KMS-11 (cell line): ENCODE results near the gene PLD3.

Experiments used
- H2AFZ ChIP-seq: fragments of 200-600 bp; sonication (generic); 2 replicates; pipeline ENCODE4 v1.6.1; 2016; ENCODE audit warnings: antibody characterized with exemption, mixed run types, low read depth
- H3K27ac ChIP-seq: fragments of 200-600 bp; sonication (generic); 2 replicates; pipeline ENCODE4 v1.6.1; 2016; ENCODE audit warnings: mild to moderate bottlenecking, mixed run types
- H3K27me3 ChIP-seq: fragments of 200-600 bp; sonication (generic); 2 replicates; pipeline ENCODE4 v1.6.1; 2017; ENCODE audit warnings: mild to moderate bottlenecking, low read depth, mixed run types, moderate library complexity; ENCODE audit not compliant: insufficient read depth
- H3K36me3 ChIP-seq: fragments of 200-600 bp; sonication (generic); 2 replicates; pipeline ENCODE4 v1.6.1; 2017; ENCODE audit warnings: mild to moderate bottlenecking, mixed run types; ENCODE audit not compliant: insufficient read depth
- H3K4me1 ChIP-seq: fragments of 200-600 bp; sonication (generic); 2 replicates; pipeline ENCODE4 v1.6.1; 2016; ENCODE audit warnings: mild to moderate bottlenecking, low read depth, mixed run types; ENCODE audit not compliant: poor library complexity, severe bottlenecking
- H3K4me2 ChIP-seq: fragments of 200-600 bp; sonication (generic); 2 replicates; pipeline ENCODE4 v1.7.0; 2016; ENCODE audit warnings: mild to moderate bottlenecking, mixed run types
- H3K4me3 ChIP-seq: fragments of 200-600 bp; sonication (generic); IDR thresholded peaks from 2 replicates; pipeline ENCODE4 v1.6.1; 2017; ENCODE audit warnings: low read depth, low read length, mixed read lengths; ENCODE audit not compliant: insufficient read depth
- H3K79me2 ChIP-seq: fragments of 200-600 bp; sonication (generic); 2 replicates; pipeline ENCODE4 v1.6.1; 2016; ENCODE audit warnings: low read depth, mixed run types; ENCODE audit not compliant: insufficient read depth
- H3K9ac ChIP-seq: fragments of 200-600 bp; sonication (generic); 2 replicates; pipeline ENCODE4 v1.6.1; 2016; ENCODE audit warnings: mild to moderate bottlenecking, mixed run types
- H4K20me1 ChIP-seq: fragments of 200-600 bp; sonication (generic); 2 replicates; pipeline ENCODE4 v1.6.1; 2016; ENCODE audit warnings: mild to moderate bottlenecking, mixed run types; ENCODE audit not compliant: insufficient read depth
- TF ChIP-seq, protein P1 (sequence below): fragments of 200-600 bp; sonication (generic); conservative IDR thresholded peaks from 2 replicates; pipeline ENCODE4 v1.6.1; 2017; ENCODE audit warnings: low read depth, mild to moderate bottlenecking, antibody characterized with exemption, low read length, moderate library complexity, mixed read lengths

PLD3 gene

DNA sequence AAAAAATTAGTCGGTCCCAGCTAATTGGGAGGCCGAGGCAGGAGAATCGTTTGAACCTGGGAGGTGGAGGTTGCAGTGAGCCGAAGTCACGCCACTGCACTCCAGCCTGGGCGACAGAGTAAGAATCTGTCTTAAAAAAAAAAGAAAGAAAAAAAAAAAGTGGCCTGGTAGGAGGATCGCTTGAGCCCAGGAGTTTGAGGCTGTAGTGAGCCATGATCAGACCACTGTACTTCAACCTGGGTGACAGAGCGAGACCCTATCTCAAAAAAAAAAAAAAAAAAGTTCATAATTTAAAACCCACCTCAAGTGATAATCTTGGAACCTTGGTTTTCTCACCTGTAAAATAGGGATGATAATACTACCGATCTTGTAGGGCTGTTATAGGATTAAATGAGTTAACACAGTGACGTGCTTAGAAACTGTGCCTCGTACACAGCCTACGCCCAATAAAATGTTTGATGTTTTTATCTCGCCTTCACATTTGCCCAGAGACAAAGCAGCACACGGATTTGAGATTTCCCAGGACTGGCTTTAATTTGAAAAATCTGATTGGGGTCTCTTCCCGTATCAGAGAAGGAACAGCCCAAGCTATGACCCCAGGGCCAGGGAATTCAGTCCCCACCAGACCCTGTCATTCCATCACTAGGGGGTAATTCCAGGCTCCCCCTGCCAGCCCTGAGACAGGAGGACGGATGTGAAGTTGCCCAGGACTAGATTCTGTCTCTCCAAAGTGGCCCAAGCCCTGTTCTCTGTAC is 73.7 kb downstream of the PLD3 start:
- Histone ChIP-seq H3K36me3 (no peaks in the 10 kb centered on the region), H3K79me2 (0 out of 2 replicates have a peak, but pooled peaks cover 5% of the 10 kb centered on the region), H3K9ac (0 out of 2 replicates have a peak overlapping the region, but pooled peaks have one; percentile 77), H3K4me3 (no peak overlapping the region), H3K4me1 (peaks cover 27% of the 10 kb centered on the region), H2AFZ (peak overlapping the region; percentile 97; the same call in 1 of the 2 replicates), H3K4me2 (peak overlapping the region; percentile 74), H3K27me3 (no peaks in the 10 kb centered on the region), H4K20me1 (no peaks in the 10 kb centered on the region), H3K27ac (no peak overlapping the region)
- TF ChIP-seq, protein P1, sequence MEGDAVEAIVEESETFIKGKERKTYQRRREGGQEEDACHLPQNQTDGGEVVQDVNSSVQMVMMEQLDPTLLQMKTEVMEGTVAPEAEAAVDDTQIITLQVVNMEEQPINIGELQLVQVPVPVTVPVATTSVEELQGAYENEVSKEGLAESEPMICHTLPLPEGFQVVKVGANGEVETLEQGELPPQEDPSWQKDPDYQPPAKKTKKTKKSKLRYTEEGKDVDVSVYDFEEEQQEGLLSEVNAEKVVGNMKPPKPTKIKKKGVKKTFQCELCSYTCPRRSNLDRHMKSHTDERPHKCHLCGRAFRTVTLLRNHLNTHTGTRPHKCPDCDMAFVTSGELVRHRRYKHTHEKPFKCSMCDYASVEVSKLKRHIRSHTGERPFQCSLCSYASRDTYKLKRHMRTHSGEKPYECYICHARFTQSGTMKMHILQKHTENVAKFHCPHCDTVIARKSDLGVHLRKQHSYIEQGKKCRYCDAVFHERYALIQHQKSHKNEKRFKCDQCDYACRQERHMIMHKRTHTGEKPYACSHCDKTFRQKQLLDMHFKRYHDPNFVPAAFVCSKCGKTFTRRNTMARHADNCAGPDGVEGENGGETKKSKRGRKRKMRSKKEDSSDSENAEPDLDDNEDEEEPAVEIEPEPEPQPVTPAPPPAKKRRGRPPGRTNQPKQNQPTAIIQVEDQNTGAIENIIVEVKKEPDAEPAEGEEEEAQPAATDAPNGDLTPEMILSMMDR: no peak

DNA sequence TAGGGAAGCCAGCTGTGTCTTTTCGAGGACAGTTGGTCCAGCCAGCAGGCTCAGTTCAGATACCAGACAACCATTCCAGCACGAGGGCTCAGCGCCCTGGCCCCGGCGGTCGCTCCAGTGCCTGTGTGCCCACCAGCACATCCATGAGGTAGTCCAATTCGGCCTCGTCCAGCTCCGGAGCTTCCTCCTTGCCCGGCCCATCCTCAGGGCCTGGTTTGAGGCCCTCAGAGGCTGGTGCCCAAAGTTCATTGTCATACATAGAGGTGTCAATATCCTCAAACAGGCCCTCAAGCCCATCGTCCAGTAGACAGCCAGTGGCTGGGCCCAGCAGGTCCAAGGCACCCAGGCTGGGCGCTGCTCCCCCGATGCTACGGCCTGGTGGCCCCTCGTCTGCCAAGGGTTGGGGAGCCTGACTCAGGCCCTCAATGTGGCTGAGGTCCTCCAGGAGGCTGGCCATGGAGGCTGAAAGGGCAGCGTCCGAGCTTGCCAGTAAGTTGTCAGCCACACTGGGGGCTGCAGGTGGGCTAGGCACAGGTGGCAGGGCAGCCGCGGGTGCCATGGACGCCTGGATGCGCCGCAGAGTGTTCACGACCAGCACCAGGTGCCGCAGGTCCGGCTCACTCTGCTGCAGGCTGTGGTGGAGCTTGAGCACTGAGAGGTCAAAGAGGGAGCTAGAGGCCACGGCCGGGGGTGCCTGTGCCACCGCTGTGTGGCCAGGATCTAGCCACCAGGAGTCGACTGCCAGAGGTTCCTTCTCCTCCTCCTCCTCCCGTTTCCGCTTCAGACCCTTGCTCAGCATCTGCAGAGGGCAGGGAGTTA is 74.5 kb downstream of the PLD3 start:
- Histone ChIP-seq H3K27ac (no peak overlapping the region), H3K36me3 (no peaks in the 10 kb centered on the region), H4K20me1 (no peaks in the 10 kb centered on the region), H3K9ac (no peak overlapping the region), H3K79me2 (0 out of 2 replicates have a peak, but pooled peaks cover 5% of the 10 kb centered on the region), H3K4me3 (no peak overlapping the region), H3K27me3 (no peaks in the 10 kb centered on the region), H2AFZ (no peak overlapping the region), H3K4me1 (peaks cover 24% of the 10 kb centered on the region), H3K4me2 (no peak overlapping the region)
- TF ChIP-seq, protein P1: no peak

DNA sequence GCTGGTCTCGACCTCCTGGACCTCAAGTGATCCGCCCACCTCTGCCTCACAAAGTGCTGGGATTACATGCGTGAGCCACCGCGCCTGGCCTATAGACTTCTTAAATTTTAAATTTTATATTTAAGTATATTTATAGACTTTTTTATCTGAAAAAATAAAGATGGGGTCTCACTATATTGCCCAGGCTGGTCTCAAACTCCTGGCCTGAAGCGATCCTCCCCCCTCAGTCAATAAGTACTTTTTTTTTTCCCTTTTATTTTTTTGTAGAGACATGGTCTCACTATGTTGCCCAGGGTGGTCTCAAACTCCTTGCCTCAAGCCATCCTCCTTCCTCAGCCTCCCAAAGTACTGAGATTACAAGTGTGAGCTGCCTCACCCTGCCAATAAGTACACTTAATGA is 75.4 kb downstream of the PLD3 start:
- H2AFZ ChIP-seq: no peak overlapping the region
- no peaks in the 10 kb centered on the region for H3K36me3 ChIP-seq
- 0 out of 2 replicates have a peak, but pooled peaks cover 5% of the 10 kb centered on the region for H3K79me2 ChIP-seq
- H3K4me2 ChIP-seq: no peak overlapping the region
- H3K27ac ChIP-seq: no peak overlapping the region
- H3K27me3 ChIP-seq: no peaks in the 10 kb centered on the region
- H3K4me3 ChIP-seq: no peak overlapping the region
- H3K4me1 ChIP-seq: peaks cover 24% of the 10 kb centered on the region
- no peaks in the 10 kb centered on the region for H4K20me1 ChIP-seq
- TF ChIP-seq, protein P1: no peak
- no peak overlapping the region for H3K9ac ChIP-seq

DNA sequence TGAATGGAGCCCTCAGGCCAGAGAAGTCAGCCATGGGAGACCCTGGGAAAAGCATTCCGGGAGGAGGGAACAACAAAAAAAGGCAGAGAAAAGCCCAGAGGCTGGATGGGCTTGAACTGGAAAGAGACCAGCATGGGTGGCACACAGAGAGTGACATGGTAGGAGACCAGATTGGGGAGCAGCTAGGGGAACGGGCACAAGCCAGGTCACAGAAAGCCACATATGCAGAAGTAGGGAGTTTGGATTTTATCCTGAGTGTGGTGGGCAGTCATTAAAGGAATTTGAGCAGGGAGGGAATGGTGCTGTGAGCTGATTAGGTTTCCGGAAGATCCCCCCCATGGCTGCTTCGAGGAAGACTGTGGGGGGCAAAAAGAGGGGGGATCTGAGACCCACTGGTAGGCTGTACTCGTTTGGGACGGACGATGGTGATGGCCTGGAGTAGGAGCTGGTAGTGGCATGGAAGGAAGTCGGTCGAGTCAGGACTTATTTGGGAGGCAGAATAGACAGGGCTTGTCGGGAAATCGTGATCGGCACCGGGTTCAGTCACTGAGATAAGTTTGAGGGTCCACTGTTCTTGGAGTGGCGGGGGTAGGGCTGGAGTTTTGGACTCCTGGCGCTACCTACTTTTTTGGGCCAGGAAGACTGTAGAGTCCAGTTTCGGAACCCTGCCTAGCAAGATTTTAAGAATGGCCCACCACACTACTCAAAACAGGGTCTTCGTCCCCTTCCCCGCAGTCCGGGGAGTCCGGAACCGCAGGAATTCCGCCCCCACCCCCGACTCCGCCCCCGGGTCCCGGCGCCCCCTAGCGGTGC is 76.3 kb downstream of the PLD3 start:
- Histone ChIP-seq H3K79me2 (0 out of 2 replicates have a peak, but pooled peaks cover 5% of the 10 kb centered on the region), H3K4me1 (peaks cover 24% of the 10 kb centered on the region), H3K9ac (peak overlapping the region; percentile 86), H3K4me2 (peak overlapping the region; percentile 96), H3K36me3 (no peaks in the 10 kb centered on the region), H3K27ac (peak overlapping the region; percentile 85), H4K20me1 (no peaks in the 10 kb centered on the region), H3K4me3 (no peak overlapping the region), H2AFZ (peak overlapping the region; percentile 68), H3K27me3 (no peaks in the 10 kb centered on the region)
- TF ChIP-seq, protein P1: no peak
